Heart right ventricle (tissue), 16 donors: ENCODE measurements around the gene NKX6-2. TPM values are rescaled to one million over a fixed set of nuclear protein-coding genes. Genes with fewer than 3 reads are reported as not detected.
"Not testable (repeated sequence)": the region's sequence is repeated elsewhere in the genome, so short reads cannot be mapped to it uniquely, and the experiment has no call there.

Source experiments
- ATAC-seq, 8 donors: fragments of 200-7000 bp; cut with Tn5 transposase; one replicate each; pipeline ENCODE4 v1.9.1; 2020; ENCODE audit warnings: mild to moderate bottlenecking in 8 of 8, moderate library complexity in 8 of 8, moderate number of reproducible peaks in 1 of 8
- DNase-seq, 2 donors: peaks; one replicate each; pipeline ENCODE4 v3.0.0-alpha.2; 2020
- H3K27ac ChIP-seq, 10 donors: fragments of 200-600 bp; sonication (generic) in 2 of 10; one replicate each; pipeline versions ENCODE4 v1.5.0 to v1.8.0; 2020 to 2022; ENCODE audit warnings: mild to moderate bottlenecking in 3 of 10
- H3K27me3 ChIP-seq, 7 donors: fragments of 200-600 bp; one replicate each; pipeline ENCODE4 v1.8.0; 2021 to 2022; ENCODE audit warnings: mild to moderate bottlenecking in 2 of 7
- H3K36me3 ChIP-seq, 9 donors: fragments of 200-600 bp; sonication (generic) in 1 of 9; one replicate each; pipeline versions ENCODE4 v1.5.0 to v1.8.0; 2020 to 2022; ENCODE audit warnings: mild to moderate bottlenecking in 2 of 9
- H3K4me1 ChIP-seq, 9 donors: fragments of 200-600 bp; sonication (generic) in 1 of 9; one replicate each; pipeline versions ENCODE4 v1.5.0 to v1.8.0; 2020 to 2022; ENCODE audit warnings: mild to moderate bottlenecking in 4 of 9
- H3K4me3 ChIP-seq, 10 donors: fragments of 200-600 bp; sonication (generic) in 2 of 10; one replicate each; pipeline versions ENCODE4 v1.5.0 to v1.8.0; 2020 to 2022; ENCODE audit warnings: mild to moderate bottlenecking in 7 of 10, moderate library complexity in 2 of 10
- H3K9me3 ChIP-seq, 11 donors: fragments of 200-600 bp in 10 of 11; sonication (generic) in 2 of 11; one replicate each; pipeline versions ENCODE4 v1.5.0 to v1.8.0; 2013 to 2022; ENCODE audit warnings: mild to moderate bottlenecking in 2 of 11, control low read depth in 1 of 11, moderate library complexity in 1 of 11
- WGBS, 2 donors: extraction: QIAGEN DNeasy Blood & Tissue Kit; methylation state at CpG; one replicate each; pipeline ENCODE4 v1.1.7; 2013; ENCODE audit warnings: inconsistent platforms in 1 of 2; 5-methylcytosine and 5-hydroxymethylcytosine counted together
- intact Hi-C, 10 donors: fragments of 100-400 bp; cut with DNase I; formaldehyde crosslinking; loops; one replicate each; pipeline versions ENCODE4 v1.11.1 to v1.14.2; 2022
- polyA plus RNA-seq, 2 donors: library from polyadenylated mRNA; stranded (reverse); fragments of 200-250 nt; gene quantifications; one replicate each; pipeline ENCODE4 v1.2.3, GENCODE V29; 2013
- total RNA-seq, 10 donors: library from RNA; stranded (reverse); fragmentation: NEBNext Ultra II Directional in 3 of 10; extraction: Animal tissue kit (Norgen Biotek cat#: 25700) in 3 of 10; gene quantifications; one replicate each; pipeline versions ENCODE4 v1.2.1 to v1.2.4, GENCODE V29; 2021 to 2023
- TF ChIP-seq, protein P1 (sequence below), 9 donors: fragments of 200-600 bp; sonication (generic) in 2 of 9; IDR thresholded peaks; one replicate each; pipeline versions ENCODE4 v1.5.0 to v1.8.0; 2021 to 2022; ENCODE audit warnings: antibody characterized with exemption in 9 of 9, mild to moderate bottlenecking in 5 of 9, moderate library complexity in 1 of 9
- donor health status: Arrhythmogenic right ventricular cardiomyopathy.
- donor health status: ischemic (EF 13 %, LVEDD 7.1; RV severe dilation, severe dysfunction).
- donor health status: healthy with polysubstance abuse.
- donor health status: DM: no; HTN: yes; CAD: no.
- donor health status: DM: no; HTN: no; CAD: no.
- donor health status: ischemic (EF 25% LVEDD 6.9; RV normal size, moderate dysfunction).
- donor health status: ischemic (EF 25% LVEDD 5.7; RV mildly dilated, moderate dysfunction).
- donor health status: healthy.
- donor health status: DM: yes; HTN: yes; CAD: no.
- donor health status: Ischemic cardiomyopathy.
- donor health status: ischemic (EF 35%, LVEDD 5.7; RV mildly dilated, moderate dysfunction).
- donor health status: nonischemic (EF 11% LVEDD 7.7; RV severe dilation, severe dysfunction).
- donor health status: DM: yes; HTN: yes; CAD: no.
- donor health status: PGD.
- donor health status: ischemic (EF 29% LVEDD 5.4; RV normal size, mild dysfunction).
- donor health status: nonischemic (EF 23%, LVEDD 6.1; RV moderate dilation, normal function).

Gene NKX6-2
- total and polyA plus RNA-seq, 12 donors = 0.17 to 0.51 TPM; not detected in 10

DNA sequence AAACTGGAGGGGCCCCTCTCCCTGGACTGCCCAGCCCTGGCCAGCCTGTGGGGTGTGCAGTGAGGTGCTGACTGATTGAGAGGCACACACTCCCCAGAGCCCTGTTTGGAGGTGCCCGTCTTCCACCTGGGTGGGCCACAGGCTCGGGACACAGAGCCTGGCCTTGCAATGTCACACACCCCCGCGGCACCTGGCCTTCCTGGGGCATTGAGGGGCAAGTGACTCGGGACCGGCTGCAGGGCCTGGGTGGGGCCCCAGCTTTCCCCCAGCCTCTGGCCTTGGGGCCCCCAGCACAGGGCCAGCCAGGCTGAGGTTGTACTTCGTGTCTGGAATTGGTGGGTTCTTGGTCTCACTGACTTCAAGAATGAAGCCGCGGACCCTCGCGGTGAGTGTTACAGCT lies 13.9 kb upstream of the NKX6-2 start:
- Histone ChIP-seq H3K4me3 (no peak overlapping the region), H3K36me3 (no peaks in the 10 kb centered on the region), H3K27me3 (peaks cover 0 to 15% (median 0%) of the 10 kb centered on the region in 7 donors), H3K27ac (no peak overlapping the region), H3K9me3 (peaks cover 0 to 7% (median 3%) of the 10 kb centered on the region in 11 donors), H3K4me1 (no peaks in the 10 kb centered on the region)
- TF ChIP-seq, protein P1, sequence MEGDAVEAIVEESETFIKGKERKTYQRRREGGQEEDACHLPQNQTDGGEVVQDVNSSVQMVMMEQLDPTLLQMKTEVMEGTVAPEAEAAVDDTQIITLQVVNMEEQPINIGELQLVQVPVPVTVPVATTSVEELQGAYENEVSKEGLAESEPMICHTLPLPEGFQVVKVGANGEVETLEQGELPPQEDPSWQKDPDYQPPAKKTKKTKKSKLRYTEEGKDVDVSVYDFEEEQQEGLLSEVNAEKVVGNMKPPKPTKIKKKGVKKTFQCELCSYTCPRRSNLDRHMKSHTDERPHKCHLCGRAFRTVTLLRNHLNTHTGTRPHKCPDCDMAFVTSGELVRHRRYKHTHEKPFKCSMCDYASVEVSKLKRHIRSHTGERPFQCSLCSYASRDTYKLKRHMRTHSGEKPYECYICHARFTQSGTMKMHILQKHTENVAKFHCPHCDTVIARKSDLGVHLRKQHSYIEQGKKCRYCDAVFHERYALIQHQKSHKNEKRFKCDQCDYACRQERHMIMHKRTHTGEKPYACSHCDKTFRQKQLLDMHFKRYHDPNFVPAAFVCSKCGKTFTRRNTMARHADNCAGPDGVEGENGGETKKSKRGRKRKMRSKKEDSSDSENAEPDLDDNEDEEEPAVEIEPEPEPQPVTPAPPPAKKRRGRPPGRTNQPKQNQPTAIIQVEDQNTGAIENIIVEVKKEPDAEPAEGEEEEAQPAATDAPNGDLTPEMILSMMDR (IDR thresholded peaks at IDR 0.05) = no peak
- ATAC-seq (no peak), DNase-seq (no peak)
- WGBS, 2 donors = 90 to 92% methylated on average over 11 of the region's 11 CpGs
- intact Hi-C loops = loop anchor here in 1 of 10 donors (10.0 kb wide), 1 partner anchor 145 kb away; no protein-coding TSS in a partner anchor

- WGBS, 2 donors = 88 to 94% methylated on average over 15 of the region's 15 CpGs
- TF ChIP-seq, protein P1 (IDR thresholded peaks at IDR 0.05) = no peak
- Histone ChIP-seq H3K36me3 (no peaks in the 10 kb centered on the region), H3K9me3 (peaks cover 0 to 7% (median 3%) of the 10 kb centered on the region in 11 donors), H3K27me3 (peaks cover 0 to 15% (median 2%) of the 10 kb centered on the region in 7 donors), H3K4me1 (no peaks in the 10 kb centered on the region), H3K27ac (no peak overlapping the region), H3K4me3 (no peak overlapping the region)
- no peak for DNase-seq
- ATAC-seq = peak in 1 of 8 donors; percentile 7
- intact Hi-C loops = loop anchor here in 1 of 10 donors (10.0 kb wide), 1 partner anchor 144 kb away; no protein-coding TSS in a partner anchor
These were observed 12.9 kb upstream of the NKX6-2 start for GRCh38 chr10:132798876-132799275.

DNA sequence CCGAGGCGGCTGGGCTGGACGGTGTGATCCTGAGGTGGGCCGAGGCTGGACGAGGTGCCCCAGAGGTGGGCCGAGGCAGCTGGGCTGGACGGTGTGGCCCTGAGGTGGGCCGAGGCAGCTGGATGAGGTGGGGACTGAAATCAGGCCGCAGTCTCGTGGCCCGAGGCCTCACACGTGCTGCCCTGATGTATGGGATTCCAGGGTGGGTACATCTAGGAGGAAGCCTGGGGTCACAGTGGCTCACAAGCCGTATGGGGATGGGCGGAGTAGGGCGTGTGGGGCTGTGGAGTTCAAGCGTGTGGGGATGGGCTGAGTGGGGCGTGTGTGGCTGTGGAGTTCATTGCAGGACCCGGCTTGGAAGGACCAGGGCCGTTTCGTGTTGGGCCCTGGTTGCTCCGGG lies 12.5 kb upstream of the NKX6-2 start:
- H3K36me3 ChIP-seq = no peaks in the 10 kb centered on the region
- DNase-seq = no peak
- no peak overlapping the region for H3K4me3 ChIP-seq
- no peaks in the 10 kb centered on the region for H3K4me1 ChIP-seq
- WGBS, 2 donors = 83 to 86% methylated on average over 18 to 21 of the region's 21 CpGs
- intact Hi-C loops = loop anchor here in 1 of 10 donors (10.0 kb wide), 1 partner anchor 144 kb away; no protein-coding TSS in a partner anchor
- TF ChIP-seq, protein P1 (IDR thresholded peaks at IDR 0.05) = no peak
- peaks cover 0 to 16% (median 7%) of the 10 kb centered on the region in 7 donors for H3K27me3 ChIP-seq
- ATAC-seq = no peak
- peaks cover 0 to 7% (median 3%) of the 10 kb centered on the region in 11 donors for H3K9me3 ChIP-seq
- H3K27ac ChIP-seq = no peak overlapping the region

DNA sequence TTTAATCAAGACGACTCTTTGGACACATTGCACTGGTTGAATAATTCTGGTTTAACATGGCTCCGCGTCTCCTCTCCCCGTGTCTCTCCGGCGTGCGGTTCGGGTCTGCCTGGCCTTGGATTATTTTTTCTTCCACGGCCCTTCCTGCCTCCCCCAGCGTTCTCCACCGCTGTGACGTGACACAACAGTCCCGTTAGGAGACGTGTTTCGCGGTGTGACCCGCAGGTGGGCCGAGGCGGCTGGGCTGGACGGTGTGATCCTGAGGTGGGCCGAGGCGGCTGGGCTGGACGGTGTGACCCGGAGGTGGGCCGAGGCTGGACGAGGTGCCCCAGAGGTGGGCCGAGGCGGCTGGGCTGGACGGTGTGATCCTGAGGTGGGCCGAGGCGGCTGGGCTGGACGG lies 12.0 kb upstream of the NKX6-2 start:
- intact Hi-C loops = loop anchor here in 1 of 10 donors (10.0 kb wide), 1 partner anchor 143 kb away; no protein-coding TSS in a partner anchor
- H3K27me3 ChIP-seq = peaks cover under 1 to 16% (median 11%) of the 10 kb centered on the region in 7 donors
- H3K9me3 ChIP-seq, ATAC-seq, H3K4me3 ChIP-seq, H3K27ac ChIP-seq, H3K4me1 ChIP-seq, H3K36me3 ChIP-seq, DNase-seq: not testable (repeated sequence)
- WGBS, 2 donors = 92 to 93% methylated on average over 20 to 30 of the region's 32 CpGs

DNA sequence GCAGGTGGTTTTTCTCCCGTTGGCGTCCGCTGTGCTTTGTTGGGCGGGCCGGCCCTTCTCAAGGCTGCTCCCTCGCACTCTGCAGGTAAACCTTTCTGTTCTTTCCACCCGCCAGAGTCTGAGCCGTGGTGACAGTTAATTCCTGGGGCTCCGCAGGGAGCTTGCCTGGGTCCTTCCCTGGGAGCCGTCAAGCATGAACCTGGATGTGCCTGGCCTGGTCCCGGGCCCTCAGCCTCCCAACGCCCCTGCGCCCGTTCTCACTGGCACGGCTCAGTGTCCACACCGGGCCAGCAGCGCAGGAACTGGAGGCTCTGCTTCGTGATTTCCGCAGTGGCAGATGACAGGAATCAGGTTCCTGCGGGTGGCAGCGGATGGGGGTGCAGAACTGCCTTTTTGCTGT lies 10.9 kb upstream of the NKX6-2 start:
- TF ChIP-seq, protein P1 (IDR thresholded peaks at IDR 0.05) = no peak
- H3K4me3 ChIP-seq = no peak overlapping the region
- DNase-seq (no peak), ATAC-seq (no peak)
- intact Hi-C loops = loop anchor here in 1 of 10 donors (10.0 kb wide), 1 partner anchor 142 kb away; no protein-coding TSS in a partner anchor
- H3K4me1 ChIP-seq = no peaks in the 10 kb centered on the region
- H3K9me3 ChIP-seq = peaks cover 0 to 3% (median under 1%) of the 10 kb centered on the region in 11 donors
- H3K27ac ChIP-seq = no peak overlapping the region
- no peaks in the 10 kb centered on the region for H3K36me3 ChIP-seq
- H3K27me3 ChIP-seq = peaks cover 4 to 19% (median 12%) of the 10 kb centered on the region in 7 donors
- 76 to 82% methylated on average over 21 of the region's 21 CpGs for WGBS, 2 donors
